ENCODE data around the gene MICU1.
"Not testable (repeated sequence)": the region's sequence is repeated elsewhere in the genome, so short reads cannot be mapped to it uniquely, and the experiment has no call there.

The MICU1 gene, protein sequence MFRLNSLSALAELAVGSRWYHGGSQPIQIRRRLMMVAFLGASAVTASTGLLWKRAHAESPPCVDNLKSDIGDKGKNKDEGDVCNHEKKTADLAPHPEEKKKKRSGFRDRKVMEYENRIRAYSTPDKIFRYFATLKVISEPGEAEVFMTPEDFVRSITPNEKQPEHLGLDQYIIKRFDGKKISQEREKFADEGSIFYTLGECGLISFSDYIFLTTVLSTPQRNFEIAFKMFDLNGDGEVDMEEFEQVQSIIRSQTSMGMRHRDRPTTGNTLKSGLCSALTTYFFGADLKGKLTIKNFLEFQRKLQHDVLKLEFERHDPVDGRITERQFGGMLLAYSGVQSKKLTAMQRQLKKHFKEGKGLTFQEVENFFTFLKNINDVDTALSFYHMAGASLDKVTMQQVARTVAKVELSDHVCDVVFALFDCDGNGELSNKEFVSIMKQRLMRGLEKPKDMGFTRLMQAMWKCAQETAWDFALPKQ

GRCh38 chr10:72625608-72626443 lies at the start of gene MICU1:
Gene MICU1 (minus strand): TSS chr10:72626079. CDS start chr10:72566793, 59,286 bp downstream.
- DNase-seq, result peak; percentile 94

DNA sequence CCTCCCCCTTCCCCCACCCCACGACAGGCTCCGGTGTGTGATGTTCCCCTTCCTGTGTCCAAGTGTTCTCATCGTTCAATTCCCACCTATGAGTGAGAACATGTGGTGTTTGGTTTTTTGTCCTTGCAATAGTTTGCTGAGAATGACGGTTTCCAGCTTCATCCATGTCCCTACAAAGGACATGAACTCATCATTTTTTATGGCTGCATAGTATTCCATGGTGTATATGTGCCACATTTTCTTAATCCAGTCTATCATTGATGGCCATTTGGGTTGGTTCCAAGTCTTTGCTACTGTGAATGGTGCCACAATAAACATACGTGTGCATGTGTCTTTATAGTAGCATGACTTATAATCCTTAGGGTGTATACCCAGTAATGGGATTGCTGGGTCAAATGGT lies 48.3 kb upstream of the MICU1 start:
- DNase-seq, result not testable (repeated sequence)

DNA sequence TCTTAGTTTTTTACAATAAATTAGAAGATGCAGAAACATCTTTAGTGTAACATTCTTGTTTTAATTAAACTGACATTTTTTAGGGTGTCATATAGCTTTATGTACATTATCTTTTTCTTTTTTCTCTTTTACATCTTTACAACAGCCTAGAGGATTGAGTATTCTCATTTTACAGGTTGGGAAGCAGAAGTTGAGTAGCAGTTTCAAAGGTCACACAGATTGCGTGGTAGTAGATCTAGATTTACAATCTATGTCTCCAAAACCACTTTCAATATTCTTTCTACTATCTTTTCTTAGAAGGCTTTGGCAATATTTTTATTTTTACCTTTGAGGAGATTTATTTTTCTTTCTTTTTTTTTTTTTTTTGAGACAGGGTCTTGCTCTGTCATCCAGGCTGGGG lies 47.4 kb upstream of the MICU1 start:
- DNase-seq, result no peak

GRCh38 chr10:72667207-72667864 lies 41.5 kb upstream of the MICU1 start:
- DNase-seq, result no peak

GRCh38 chr10:72665925-72666324 lies 40.0 kb upstream of the MICU1 start:
- DNase-seq, result no peak

DNA sequence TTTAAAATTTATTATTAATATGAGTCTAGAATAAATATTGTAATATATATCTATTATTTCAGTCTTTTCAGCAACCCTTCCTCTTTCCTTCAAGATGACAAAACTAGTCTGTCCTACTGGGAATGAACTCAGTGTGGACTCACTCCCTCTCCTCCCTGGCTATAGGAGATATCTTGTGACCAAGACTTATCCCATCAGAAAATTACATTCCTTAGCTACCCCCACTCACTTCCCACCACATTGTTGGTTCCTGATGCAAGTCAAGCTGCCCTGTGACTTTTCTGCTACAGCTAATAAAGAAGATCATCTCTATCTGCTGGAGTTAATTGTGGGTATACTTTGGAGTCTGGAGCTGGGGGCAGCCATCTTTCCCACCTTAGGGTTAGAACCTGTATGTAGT lies 38.1 kb upstream of the MICU1 start:
- no peak for DNase-seq

DNA sequence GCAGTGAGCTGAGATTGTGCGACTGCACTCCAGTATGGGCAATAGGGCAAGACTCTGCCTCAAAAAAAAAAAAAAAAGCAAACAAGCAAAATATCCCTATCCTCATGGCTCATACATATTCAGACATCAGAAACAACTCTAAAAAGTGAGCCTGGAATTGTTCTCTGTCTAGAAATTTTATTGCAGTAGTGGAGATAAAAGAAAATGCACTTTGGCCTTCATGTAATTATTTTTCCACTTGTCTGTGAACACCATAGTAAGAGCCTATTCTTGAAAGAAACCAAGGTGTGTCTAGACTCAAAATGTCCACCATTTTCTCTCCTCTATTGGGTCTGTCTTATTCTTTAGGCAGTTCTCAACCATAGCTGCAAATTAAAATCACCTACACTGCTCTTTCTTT lies 35.6 kb upstream of the MICU1 start:
- no peak for DNase-seq

- no peak for DNase-seq
Measured at GRCh38 chr10:72660220-72660619, 34.3 kb upstream of the MICU1 start.

GRCh38 chr10:72659694-72660093 lies 33.8 kb upstream of the MICU1 start:
- DNase-seq, result no peak

GRCh38 chr10:72658696-72659400 lies 33.0 kb upstream of the MICU1 start:
- no peak for DNase-seq

DNA sequence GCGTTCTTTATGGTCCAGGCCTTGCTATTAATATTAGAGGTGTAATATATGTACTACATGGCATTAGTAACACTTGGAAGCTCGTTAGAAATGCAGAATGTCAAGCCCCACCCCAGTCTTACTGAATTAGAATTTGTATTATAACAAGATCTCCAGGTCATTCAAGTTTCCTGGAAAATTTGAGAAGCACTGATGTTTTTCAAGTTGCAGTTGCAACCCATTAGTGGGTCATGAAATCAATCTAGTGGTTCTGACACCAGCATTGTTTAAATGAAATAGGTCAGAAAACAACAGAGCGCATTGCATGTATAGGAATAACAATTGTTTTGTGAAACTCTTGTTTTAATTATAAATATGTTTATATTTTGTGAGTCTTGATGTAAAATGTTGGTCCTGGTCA lies 28.8 kb upstream of the MICU1 start:
- DNase-seq, result no peak

DNA sequence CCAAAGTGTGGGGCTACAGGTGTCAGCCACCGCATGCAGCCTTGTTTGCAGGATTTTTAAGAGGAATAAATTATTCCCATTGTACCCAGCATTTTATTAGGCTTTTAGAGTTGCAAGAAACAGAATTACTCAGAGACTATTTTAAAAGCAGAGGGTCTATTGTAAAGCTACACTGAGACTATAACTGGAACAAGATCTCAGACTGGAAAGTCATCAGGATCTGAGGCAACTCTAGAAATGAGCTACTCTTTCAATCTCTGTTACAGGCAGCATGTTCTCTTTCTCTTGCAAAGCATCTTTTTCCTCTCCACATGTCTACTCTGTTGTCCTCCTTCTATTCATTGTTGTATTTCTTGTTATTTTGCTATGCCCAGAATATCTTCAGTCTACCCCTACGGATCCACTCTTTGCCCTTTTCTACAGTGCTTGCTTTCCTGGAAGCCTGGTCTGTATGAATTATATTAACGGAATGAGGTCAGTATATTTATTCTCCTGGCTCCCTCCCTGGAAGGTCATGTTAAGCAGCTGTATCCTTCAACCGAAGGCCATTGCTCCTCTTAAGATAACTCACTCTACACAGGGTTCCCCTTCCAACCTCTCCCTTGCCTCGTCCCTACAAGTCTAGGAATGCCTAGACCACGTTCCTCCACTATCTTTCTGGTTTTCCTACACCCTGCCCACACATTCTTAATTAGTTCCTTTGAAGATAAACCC lies 27.7 kb upstream of the MICU1 start:
- no peak for DNase-seq

- DNase-seq, result no peak
Measured at GRCh38 chr10:72649291-72649690, 23.4 kb upstream of the MICU1 start.

DNA sequence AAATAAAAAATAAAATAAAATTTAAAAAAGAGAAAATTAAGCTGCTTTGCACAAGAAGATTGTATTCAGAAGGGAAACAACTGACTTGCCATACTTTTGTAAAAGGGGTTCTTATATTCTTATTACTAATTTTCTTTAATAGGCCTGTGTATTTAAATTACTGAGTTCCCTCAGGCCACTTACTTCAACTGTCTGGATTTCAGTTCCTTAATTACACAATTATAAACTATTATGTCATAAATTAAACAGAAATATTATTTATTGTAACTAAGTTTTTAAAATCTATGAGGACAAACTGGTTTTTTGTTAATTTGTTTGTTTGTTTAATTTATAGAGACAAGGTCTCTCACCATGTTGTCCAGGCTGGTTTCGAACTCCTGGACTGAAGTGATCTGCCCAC lies 22.4 kb upstream of the MICU1 start:
- no peak for DNase-seq

DNA sequence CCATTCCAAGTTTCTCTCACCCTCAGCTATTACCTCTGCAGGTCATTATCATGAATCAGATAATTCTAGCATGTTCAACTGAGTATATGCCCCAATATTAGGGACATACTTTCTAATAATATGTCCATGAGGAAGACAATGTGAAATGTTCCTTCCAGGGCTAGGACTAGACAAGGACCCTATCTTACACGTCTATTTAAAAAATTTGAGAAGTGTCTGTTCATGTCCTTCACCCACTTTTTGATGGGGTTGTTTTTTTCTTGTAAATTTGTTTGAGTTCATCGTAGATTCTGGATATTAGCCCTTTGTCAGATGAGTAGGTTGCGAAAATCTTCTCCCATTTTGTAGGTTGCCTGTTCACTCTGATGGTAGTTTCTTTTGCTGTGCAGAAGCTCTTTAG lies 21.1 kb upstream of the MICU1 start:
- DNase-seq, result not testable (repeated sequence)

GRCh38 chr10:72645263-72645858 lies 19.5 kb upstream of the MICU1 start:
- no peak for DNase-seq

GRCh38 chr10:72642318-72642717 lies 16.4 kb upstream of the MICU1 start:
- no peak for DNase-seq

GRCh38 chr10:72639441-72639873 lies 13.6 kb upstream of the MICU1 start:
- peak; percentile 88 for DNase-seq

GRCh38 chr10:72638586-72639440 lies 12.9 kb upstream of the MICU1 start:
- DNase-seq, result no peak

GRCh38 chr10:72637398-72637857 lies 11.5 kb upstream of the MICU1 start:
- DNase-seq, result peak; percentile 90

Data from GF-D8 (cell line).